CD14-positive monocyte (primary cell): ENCODE data around the gene PAN3. TPM values are rescaled to one million over a fixed set of nuclear protein-coding genes. Genes with fewer than 3 reads are reported as not detected.

Experiments
- DNase-seq, 3 donors: peaks; one replicate each; pipeline ENCODE4 v3.0.0-alpha.2; 2011 to 2022
- H2AFZ ChIP-seq: 2 replicates; pipeline ENCODE4 v1.6.0; 2012; ENCODE audit warnings: mild to moderate bottlenecking, low read depth, low read length, inconsistent platforms; ENCODE audit not compliant: insufficient read depth, poor library complexity, severe bottlenecking
- H3K27ac ChIP-seq, 2 donors: 1 replicate in 1 of 2; 2 replicates in 1 of 2; pipeline ENCODE4 v1.5.1; 2012 to 2013; ENCODE audit warnings: low read length in 2 of 2, control low read depth in 1 of 2, inconsistent platforms in 1 of 2, low read depth in 1 of 2, mild to moderate bottlenecking in 1 of 2
- H3K27me3 ChIP-seq, 2 donors: one replicate each; pipeline versions ENCODE4 v1.6.0 to v1.6.1; 2011 to 2013; ENCODE audit warnings: low read length in 2 of 2; ENCODE audit not compliant: control insufficient read depth in 2 of 2, insufficient read depth in 2 of 2
- H3K36me3 ChIP-seq, 2 donors: replicated peaks in 1 of 2; 1 replicate in 1 of 2; 2 replicates in 1 of 2; pipeline versions ENCODE4 v1.5.1 to v1.6.1; 2012 to 2013; ENCODE audit warnings: low read length in 2 of 2, control low read depth in 1 of 2, inconsistent platforms in 1 of 2, mild to moderate bottlenecking in 1 of 2; ENCODE audit not compliant: insufficient read depth in 2 of 2, control insufficient read depth in 1 of 2
- H3K4me1 ChIP-seq, 2 donors: 1 replicate in 1 of 2; 2 replicates in 1 of 2; pipeline versions ENCODE4 v1.5.1 to v1.6.1; 2012 to 2013; ENCODE audit warnings: low read length in 2 of 2, control low read depth in 1 of 2, inconsistent platforms in 1 of 2, mild to moderate bottlenecking in 1 of 2, moderate library complexity in 1 of 2; ENCODE audit not compliant: insufficient read depth in 2 of 2, control insufficient read depth in 1 of 2
- H3K4me2 ChIP-seq: replicated peaks from 2 replicates; pipeline ENCODE3; 2012; ENCODE audit warnings: low read length, moderate library complexity, mild to moderate bottlenecking; ENCODE audit not compliant: poor library complexity, severe bottlenecking; ENCODE audit errors: extremely low read depth
- H3K4me3 ChIP-seq, 3 experiments: fragments of 200-600 bp in 1 of 3; sonication (generic) in 1 of 3; replicated peaks in 1 of 3; 1 replicate in 2 of 3; 2 replicates in 1 of 3; pipeline ENCODE4 v1.5.1; 2011 to 2013; ENCODE audit warnings: low read length in 3 of 3, mild to moderate bottlenecking in 3 of 3, control low read depth in 2 of 3, low read depth in 2 of 3, inconsistent platforms in 1 of 3, moderate library complexity in 1 of 3
- H3K79me2 ChIP-seq: 2 replicates; pipeline ENCODE4 v1.6.0; 2012; ENCODE audit warnings: mild to moderate bottlenecking, control low read depth, inconsistent platforms, low read length, moderate library complexity; ENCODE audit not compliant: insufficient read depth
- H3K9ac ChIP-seq: 2 replicates; pipeline ENCODE4 v1.6.0; 2017; ENCODE audit warnings: low read length, mild to moderate bottlenecking; ENCODE audit not compliant: insufficient read depth, poor library complexity, severe bottlenecking
- H3K9me3 ChIP-seq, 2 donors: replicated peaks in 1 of 2; 1 replicate in 1 of 2; 2 replicates in 1 of 2; pipeline versions ENCODE4 v1.5.1 to v1.6.1; 2012 to 2013; ENCODE audit warnings: low read length in 2 of 2, control low read depth in 1 of 2; ENCODE audit not compliant: control insufficient read depth in 1 of 2, insufficient read depth in 1 of 2
- H4K20me1 ChIP-seq: 2 replicates; pipeline ENCODE4 v1.6.0; 2012; ENCODE audit warnings: mild to moderate bottlenecking, low read length, control low read depth, moderate library complexity; ENCODE audit not compliant: insufficient read depth
- H3K27ac Mint-ChIP-seq, 7 donors: one replicate each; pipeline ENCODE4 v1.8.0; 2020; ENCODE audit warnings: mild to moderate bottlenecking in 7 of 7, mixed read lengths in 7 of 7, moderate library complexity in 6 of 7, inconsistent platforms in 2 of 7
- H3K27me3 Mint-ChIP-seq, 3 donors: one replicate each; pipeline ENCODE4 v1.8.0; 2021 to 2022; ENCODE audit warnings: low read depth in 3 of 3, mild to moderate bottlenecking in 3 of 3, mixed read lengths in 3 of 3, moderate library complexity in 3 of 3, inconsistent platforms in 1 of 3
- H3K36me3 Mint-ChIP-seq, 2 donors: one replicate each; pipeline ENCODE4 v1.8.0; 2020; ENCODE audit warnings: mixed read lengths in 2 of 2, inconsistent platforms in 1 of 2, mild to moderate bottlenecking in 1 of 2
- H3K4me1 Mint-ChIP-seq: one replicate; pipeline ENCODE4 v1.8.0; 2020; ENCODE audit warnings: mild to moderate bottlenecking, mixed read lengths
- H3K4me3 Mint-ChIP-seq, 2 donors: one replicate each; pipeline ENCODE4 v1.8.0; 2020; ENCODE audit warnings: mild to moderate bottlenecking in 2 of 2, mixed read lengths in 2 of 2, moderate library complexity in 1 of 2
- H3K9me3 Mint-ChIP-seq, 7 donors: one replicate each; pipeline ENCODE4 v1.8.0; 2020 to 2022; ENCODE audit warnings: mixed read lengths in 7 of 7, mild to moderate bottlenecking in 6 of 7, moderate library complexity in 6 of 7, inconsistent platforms in 2 of 7
- WGBS: methylation state at CpG from one replicate; pipeline ENCODE4 v1.1.5; 2013; ENCODE audit warnings: missing lambda C conversion rate; ENCODE audit not compliant: insufficient coverage; 5-methylcytosine and 5-hydroxymethylcytosine counted together
- intact Hi-C, 2 donors: fragments of 100-400 bp; cut with micrococcal nuclease; formaldehyde crosslinking; loops; one replicate each; pipeline versions ENCODE4 v1.15.0 to v1.15.1; 2023
- polyA plus RNA-seq, 3 donors: library from polyadenylated mRNA; depleted of rRNA in 1 of 3; unstranded in 2 of 3; stranded (reverse) in 1 of 3; fragments of 300-500 nt in 2 of 3; fragments of >200 nt in 1 of 3; fragmentation: Illumina TruSeq in 2 of 3; gene quantifications; 1 replicate in 2 of 3; 2 replicates in 1 of 3; pipeline ENCODE4 v1.2.3, GENCODE V29; 2012 to 2021
- TF ChIP-seq, protein P1 (sequence below): fragments of 200-600 bp; IDR thresholded peaks from one replicate; pipeline ENCODE4 v1.8.0; 2022; ENCODE audit warnings: antibody characterized with exemption, mild to moderate bottlenecking

Gene PAN3
- polyA plus RNA-seq, 3 donors, result 3.0 to 27.9 (median 3.2) TPM

DNA sequence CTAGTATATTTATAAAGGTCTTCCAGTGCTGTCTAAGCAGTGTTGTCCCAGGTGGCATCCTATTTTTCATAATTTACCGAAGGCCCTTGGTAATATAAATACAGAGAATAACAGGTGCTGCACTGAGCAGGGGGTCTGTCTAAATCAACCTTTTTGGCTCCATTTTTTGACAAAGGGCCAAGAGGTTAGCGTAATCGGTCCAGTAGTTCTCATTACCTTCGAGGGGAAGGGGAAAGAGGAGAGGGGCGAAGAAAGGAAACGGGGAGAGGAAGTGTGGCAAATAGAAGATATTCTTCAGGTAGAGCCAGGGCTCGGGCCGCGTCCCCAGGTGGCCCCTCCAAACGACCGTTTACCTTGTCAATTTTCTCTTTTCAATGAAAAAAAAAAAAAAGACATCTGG is 749 bp upstream of the PAN3 start:
- peaks cover 45% of the 10 kb centered on the region for H3K4me1 Mint-ChIP-seq
- H3K27ac Mint-ChIP-seq, result peak overlapping the region; percentile 95 to 99 (median 98)
- 0% methylated on average over 3 of the region's 11 CpGs for WGBS
- TF ChIP-seq, protein P1, sequence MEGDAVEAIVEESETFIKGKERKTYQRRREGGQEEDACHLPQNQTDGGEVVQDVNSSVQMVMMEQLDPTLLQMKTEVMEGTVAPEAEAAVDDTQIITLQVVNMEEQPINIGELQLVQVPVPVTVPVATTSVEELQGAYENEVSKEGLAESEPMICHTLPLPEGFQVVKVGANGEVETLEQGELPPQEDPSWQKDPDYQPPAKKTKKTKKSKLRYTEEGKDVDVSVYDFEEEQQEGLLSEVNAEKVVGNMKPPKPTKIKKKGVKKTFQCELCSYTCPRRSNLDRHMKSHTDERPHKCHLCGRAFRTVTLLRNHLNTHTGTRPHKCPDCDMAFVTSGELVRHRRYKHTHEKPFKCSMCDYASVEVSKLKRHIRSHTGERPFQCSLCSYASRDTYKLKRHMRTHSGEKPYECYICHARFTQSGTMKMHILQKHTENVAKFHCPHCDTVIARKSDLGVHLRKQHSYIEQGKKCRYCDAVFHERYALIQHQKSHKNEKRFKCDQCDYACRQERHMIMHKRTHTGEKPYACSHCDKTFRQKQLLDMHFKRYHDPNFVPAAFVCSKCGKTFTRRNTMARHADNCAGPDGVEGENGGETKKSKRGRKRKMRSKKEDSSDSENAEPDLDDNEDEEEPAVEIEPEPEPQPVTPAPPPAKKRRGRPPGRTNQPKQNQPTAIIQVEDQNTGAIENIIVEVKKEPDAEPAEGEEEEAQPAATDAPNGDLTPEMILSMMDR, result no peak
- DNase-seq, result peak in 1 of 3 donors; percentile 20
- H3K9ac ChIP-seq, result peak overlapping the region; percentile 99
- peaks cover 0 to 3% of the 10 kb centered on the region in 2 donors for H3K36me3 Mint-ChIP-seq
- H3K4me3 Mint-ChIP-seq, result peak overlapping the region; percentile 86 to 94
- peaks cover 0 to 1% (median 0%) of the 10 kb centered on the region in 3 donors for H3K27me3 Mint-ChIP-seq
- H3K4me1 ChIP-seq, result peaks cover 30 to 41% of the 10 kb centered on the region in 2 donors
- no peaks in the 10 kb centered on the region for H3K27me3 ChIP-seq
- H4K20me1 ChIP-seq, result peaks cover 34% of the 10 kb centered on the region
- peaks cover 66% of the 10 kb centered on the region for H3K79me2 ChIP-seq
- intact Hi-C loops, result loop anchor here (5.0 to 10.0 kb wide), 2 partner anchors 90 to 103 kb away; no protein-coding TSS in a partner anchor
- H3K9me3 ChIP-seq, result no peaks in the 10 kb centered on the region
- H3K9me3 Mint-ChIP-seq, result no peaks in the 10 kb centered on the region
- peak overlapping the region; percentile 81 for H3K4me2 ChIP-seq
- H3K36me3 ChIP-seq, result no peaks in the 10 kb centered on the region
- peak overlapping the region; percentile 69 for H2AFZ ChIP-seq
- H3K27ac ChIP-seq, result peak overlapping the region; percentile 92 to 93
- H3K4me3 ChIP-seq, result peak overlapping the region; percentile 69 to 91 (median 86)

DNA sequence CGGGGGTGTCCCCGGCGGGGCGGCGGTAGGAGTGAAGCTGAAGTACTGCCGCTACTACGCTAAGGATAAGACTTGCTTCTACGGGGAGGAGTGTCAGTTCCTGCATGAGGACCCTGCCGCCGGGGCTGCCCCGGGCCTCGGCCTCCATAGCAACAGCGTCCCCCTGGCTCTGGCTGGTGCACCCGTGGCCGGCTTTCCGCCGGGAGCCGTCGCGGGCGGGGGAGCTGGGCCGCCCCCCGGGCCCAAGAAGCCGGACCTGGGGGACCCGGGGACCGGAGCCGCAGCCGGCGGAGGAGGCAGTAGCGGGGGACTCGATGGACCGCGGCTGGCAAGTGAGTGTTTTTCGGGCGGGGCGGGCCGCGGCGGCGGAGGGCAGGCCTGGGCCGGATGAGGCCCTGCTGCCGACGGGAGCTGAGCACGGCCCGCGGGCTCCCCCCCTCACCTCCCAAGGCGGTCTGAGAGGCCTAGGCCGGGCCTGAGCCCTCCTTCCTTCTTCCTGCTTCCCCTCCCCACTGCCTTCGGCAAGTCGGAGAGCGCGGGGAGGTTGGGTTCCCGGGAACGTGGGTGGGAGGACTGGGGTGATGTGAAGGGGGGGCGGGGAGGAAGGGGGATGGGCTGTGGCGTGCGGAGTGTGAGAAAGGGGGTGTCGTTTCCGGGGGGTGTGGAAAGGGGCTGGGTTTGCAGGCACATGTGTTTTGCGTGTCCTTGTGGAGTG is 568 bp downstream of the PAN3 start:
- H3K4me2 ChIP-seq, result peak overlapping the region; percentile 81
- peaks cover 48% of the 10 kb centered on the region for H4K20me1 ChIP-seq
- Mint-ChIP-seq H3K9me3 (no peaks in the 10 kb centered on the region), H3K4me1 (peaks cover 55% of the 10 kb centered on the region), H3K4me3 (peak overlapping the region; percentile 86 to 97), H3K27ac (peak overlapping the region; percentile 82 to 99 (median 89)), H3K36me3 (peaks cover 0 to 3% of the 10 kb centered on the region in 2 donors), H3K27me3 (peaks cover 0 to 1% (median 0%) of the 10 kb centered on the region in 3 donors)
- intact Hi-C loops, result loop anchor here (5.0 to 10.0 kb wide), 2 partner anchors 92 to 104 kb away; no protein-coding TSS in a partner anchor
- no peaks in the 10 kb centered on the region for H3K27me3 ChIP-seq
- peak overlapping the region; percentile 69 for H2AFZ ChIP-seq
- peaks cover 34 to 47% of the 10 kb centered on the region in 2 donors for H3K4me1 ChIP-seq
- peak overlapping the region; percentile 99 for H3K9ac ChIP-seq
- H3K9me3 ChIP-seq, result no peaks in the 10 kb centered on the region
- H3K36me3 ChIP-seq, result no peaks in the 10 kb centered on the region
- peak; percentile 75 to 90 (median 88) for DNase-seq
- H3K27ac ChIP-seq, result peak overlapping the region; percentile 92 to 93
- WGBS, result 0% methylated on average over 40 of the region's 60 CpGs
- H3K79me2 ChIP-seq, result peaks cover 79% of the 10 kb centered on the region
- TF ChIP-seq, protein P1, result no peak
- peak overlapping the region; percentile 69 to 91 (median 86) for H3K4me3 ChIP-seq
